Activated CD8-positive, alpha-beta memory T cell treated with anti-CD3 and anti-CD28 coated beads, Interleukin-2, amount 10 ng/mL, durations not matched to agents 7 days and 5 days (primary cell): ENCODE results near the gene SCO2. TPM values are rescaled to one million over a fixed set of nuclear protein-coding genes. Genes with fewer than 3 reads are reported as not detected.
"Not testable (repeated sequence)": the region's sequence is repeated elsewhere in the genome, so short reads cannot be mapped to it uniquely, and the experiment has no call there.

Source experiments
- ATAC-seq: fragments of 150-1000 bp; cut with Tn5 transposase; one replicate; pipeline ENCODE4 v1.10.0; 2021; ENCODE audit warnings: moderate library complexity
- CTCF ChIA-PET: fragments of 350-600 bp; sonication (Branson Sonifier 250); formaldehyde crosslinking; loops from one replicate; lab custom pipeline; 2021; ENCODE audit warnings: antibody characterized with exemption; lab: Charles Lee
- DNase-seq: peaks from one replicate; pipeline ENCODE4 v3.0.0-alpha.2; 2020
- H3K27ac Mint-ChIP-seq: one replicate; pipeline ENCODE4 v1.8.0; 2021; ENCODE audit warnings: mild to moderate bottlenecking, mixed read lengths
- H3K27me3 Mint-ChIP-seq: one replicate; pipeline ENCODE4 v1.8.0; 2021; ENCODE audit warnings: mixed read lengths
- H3K36me3 Mint-ChIP-seq: one replicate; pipeline ENCODE4 v1.8.0; 2021; ENCODE audit warnings: mild to moderate bottlenecking, mixed read lengths
- H3K4me1 Mint-ChIP-seq: one replicate; pipeline ENCODE4 v1.8.0; 2021; ENCODE audit warnings: mixed read lengths
- H3K4me3 Mint-ChIP-seq: one replicate; pipeline ENCODE4 v1.8.0; 2021; ENCODE audit warnings: mild to moderate bottlenecking, moderate library complexity, mixed read lengths
- H3K9me3 Mint-ChIP-seq: one replicate; pipeline ENCODE4 v1.8.0; 2022; ENCODE audit warnings: low read depth, mixed read lengths
- total RNA-seq, 2 experiments: library from RNA; stranded (reverse); gene quantifications; one replicate each; pipeline ENCODE4 v1.2.3, GENCODE V29; 2021

Gene SCO2
- total RNA-seq, 2 experiments from 2014 or later = 9.1 to 11.6 TPM

GRCh38 chr22:50526834-50527801 lies 1.7 kb upstream of the SCO2 start:
- Mint-ChIP-seq H3K4me3 (peak overlapping the region; percentile 80), H3K36me3 (peaks cover 22% of the 10 kb centered on the region), H3K9me3 (no peaks in the 10 kb centered on the region), H3K27ac (peak overlapping the region; percentile 94), H3K27me3 (no peaks in the 10 kb centered on the region), H3K4me1 (peaks cover 44% of the 10 kb centered on the region)
- CTCF ChIA-PET = interaction anchor here (0.6 to 7.1 kb wide), 7 partner anchors 12 to 93 kb away, joined by 3 to 69 read pairs (median 29); partner anchors contain the start of genes LMF2 and SYCE3
- DNase-seq (peak; percentile 82), ATAC-seq (peak; percentile 7)

- Mint-ChIP-seq H3K27me3 (no peaks in the 10 kb centered on the region), H3K4me1 (peaks cover 44% of the 10 kb centered on the region), H3K27ac (peak overlapping the region; percentile 94), H3K9me3 (no peaks in the 10 kb centered on the region), H3K4me3 (peak overlapping the region; percentile 80), H3K36me3 (peaks cover 22% of the 10 kb centered on the region)
- ATAC-seq (peak; percentile 35), DNase-seq (peak; percentile 93)
- CTCF ChIA-PET = interaction anchor here (0.8 to 7.1 kb wide), 35 partner anchors 9 to 282 kb away, joined by 3 to 81 read pairs (median 6); partner anchors contain the start of genes ARSA, CHKB, HDAC10 and KLHDC7B
Measured at GRCh38 chr22:50526108-50526833, 873 bp upstream of the SCO2 start.

- H3K36me3 Mint-ChIP-seq = peaks cover 25% of the 10 kb centered on the region
- DNase-seq (no peak), ATAC-seq (no peak)
- peak overlapping the region; percentile 80 for H3K4me3 Mint-ChIP-seq
- H3K9me3 Mint-ChIP-seq = no peaks in the 10 kb centered on the region
- H3K27me3 Mint-ChIP-seq = no peaks in the 10 kb centered on the region
- H3K4me1 Mint-ChIP-seq = peaks cover 44% of the 10 kb centered on the region
- CTCF ChIA-PET = interaction anchor here (0.6 to 7.1 kb wide), 37 partner anchors 10 to 281 kb away, joined by 3 to 81 read pairs (median 5); partner anchors contain the start of genes ARSA, CHKB, HDAC10 and KLHDC7B
- H3K27ac Mint-ChIP-seq = peak overlapping the region; percentile 77
Measured at GRCh38 chr22:50525858-50526107, 385 bp upstream of the SCO2 start.

GRCh38 chr22:50524676-50525103 lies 708 bp downstream of the SCO2 start:
- no peak for DNase-seq
- CTCF ChIA-PET = interaction anchor here (0.9 to 7.1 kb wide), 18 partner anchors 10 to 280 kb away, joined by 3 to 81 read pairs (median 7); partner anchors contain the start of genes ARSA, CHKB, HDAC10 and LMF2
- Mint-ChIP-seq H3K27me3 (no peaks in the 10 kb centered on the region), H3K4me1 (peaks cover 44% of the 10 kb centered on the region), H3K36me3 (peaks cover 28% of the 10 kb centered on the region), H3K4me3 (peak overlapping the region; percentile 80), H3K9me3 (no peaks in the 10 kb centered on the region), H3K27ac (peak overlapping the region; percentile 77)
- no peak for ATAC-seq

- peak overlapping the region; percentile 77 for H3K27ac Mint-ChIP-seq
- DNase-seq = no peak
- H3K4me1 Mint-ChIP-seq = peaks cover 41% of the 10 kb centered on the region
- H3K9me3 Mint-ChIP-seq = no peaks in the 10 kb centered on the region
- H3K4me3 Mint-ChIP-seq = peak overlapping the region; percentile 80
- no peaks in the 10 kb centered on the region for H3K27me3 Mint-ChIP-seq
- ATAC-seq = no peak
- CTCF ChIA-PET = interaction anchor here (1.4 to 7.1 kb wide), 9 partner anchors 9 to 158 kb away, joined by 3 to 81 read pairs (median 22); partner anchors contain the start of genes ARSA, LMF2, NCAPH2 and SYCE3
- peaks cover 32% of the 10 kb centered on the region for H3K36me3 Mint-ChIP-seq
Measured at GRCh38 chr22:50523806-50524675, 1.4 kb downstream of the SCO2 start.

- peak overlapping the region; percentile 27 for H3K4me3 Mint-ChIP-seq
- H3K9me3 Mint-ChIP-seq = no peaks in the 10 kb centered on the region
- no peak for DNase-seq
- no peaks in the 10 kb centered on the region for H3K27me3 Mint-ChIP-seq
- H3K4me1 Mint-ChIP-seq = peaks cover 35% of the 10 kb centered on the region
- H3K27ac Mint-ChIP-seq = no peak overlapping the region
- CTCF ChIA-PET = interaction anchor here (4.6 to 7.1 kb wide), 2 partner anchors 13 to 42 kb away, joined by 69 to 79 read pairs; partner anchors contain the start of genes LMF2, NCAPH2 and SYCE3
- H3K36me3 Mint-ChIP-seq = peaks cover 34% of the 10 kb centered on the region
- no peak for ATAC-seq
Measured at GRCh38 chr22:50523458-50523805, 2.0 kb downstream of the SCO2 start.

- no peak overlapping the region for H3K4me3 Mint-ChIP-seq
- H3K27me3 Mint-ChIP-seq = no peaks in the 10 kb centered on the region
- peaks cover 29% of the 10 kb centered on the region for H3K4me1 Mint-ChIP-seq
- peaks cover 32% of the 10 kb centered on the region for H3K36me3 Mint-ChIP-seq
- H3K9me3 Mint-ChIP-seq = no peaks in the 10 kb centered on the region
- CTCF ChIA-PET = interaction anchor here (0.5 to 4.6 kb wide), 4 partner anchors 13 to 57 kb away, joined by 3 to 79 read pairs (median 3); partner anchors contain the start of genes LMF2, NCAPH2 and SYCE3
- ATAC-seq = no peak
- no peak for DNase-seq
- no peak overlapping the region for H3K27ac Mint-ChIP-seq
Measured at GRCh38 chr22:50522806-50523438, 2.5 kb downstream of the SCO2 start.

- Mint-ChIP-seq H3K4me1 (peaks cover 23% of the 10 kb centered on the region), H3K36me3 (peaks cover 31% of the 10 kb centered on the region), H3K4me3 (no peak overlapping the region), H3K27ac (no peak overlapping the region), H3K9me3 (no peaks in the 10 kb centered on the region), H3K27me3 (no peaks in the 10 kb centered on the region)
- CTCF ChIA-PET = interaction anchor here (0.5 to 4.6 kb wide), 4 partner anchors 12 to 56 kb away, joined by 3 to 79 read pairs (median 3); partner anchors contain the start of genes LMF2, NCAPH2 and SYCE3
- ATAC-seq (no peak), DNase-seq (no peak)
Measured at GRCh38 chr22:50522208-50522805, 3.1 kb downstream of the SCO2 start.

- no peak overlapping the region for H3K27ac Mint-ChIP-seq
- H3K27me3 Mint-ChIP-seq = no peaks in the 10 kb centered on the region
- no peaks in the 10 kb centered on the region for H3K9me3 Mint-ChIP-seq
- H3K36me3 Mint-ChIP-seq = peaks cover 35% of the 10 kb centered on the region
- CTCF ChIA-PET = no interaction called here
- no peak overlapping the region for H3K4me3 Mint-ChIP-seq
- no peak for DNase-seq
- H3K4me1 Mint-ChIP-seq = peaks cover 17% of the 10 kb centered on the region
- ATAC-seq = no peak
Measured at GRCh38 chr22:50521710-50522109, 3.7 kb downstream of the SCO2 start.

GRCh38 chr22:50520826-50521453 lies 4.5 kb downstream of the SCO2 start:
- Mint-ChIP-seq H3K36me3 (peaks cover 36% of the 10 kb centered on the region), H3K27ac (no peak overlapping the region), H3K4me1 (peaks cover 17% of the 10 kb centered on the region), H3K4me3 (no peak overlapping the region), H3K9me3 (no peaks in the 10 kb centered on the region), H3K27me3 (no peaks in the 10 kb centered on the region)
- no peak for DNase-seq
- CTCF ChIA-PET = no interaction called here
- ATAC-seq = no peak

- H3K4me3 Mint-ChIP-seq, H3K9me3 Mint-ChIP-seq, CTCF ChIA-PET, DNase-seq, H3K27me3 Mint-ChIP-seq, ATAC-seq, H3K27ac Mint-ChIP-seq: not testable (repeated sequence)
- Mint-ChIP-seq H3K4me1 (peaks cover 20% of the 10 kb centered on the region), H3K36me3 (peaks cover 38% of the 10 kb centered on the region)
Measured at GRCh38 chr22:50520184-50520583, 5.2 kb downstream of the SCO2 start.
